ENCODE results near the gene PRM1. TPM values are rescaled to one million over a fixed set of nuclear protein-coding genes. Genes with fewer than 3 reads are reported as not detected.
A peak's percentile ranks its signal among the peaks of the same experiment; 100 is the strongest.

The PRM1 gene
- total and polyA plus RNA-seq, 7 experiments from 2014 or later = not detected

DNA sequence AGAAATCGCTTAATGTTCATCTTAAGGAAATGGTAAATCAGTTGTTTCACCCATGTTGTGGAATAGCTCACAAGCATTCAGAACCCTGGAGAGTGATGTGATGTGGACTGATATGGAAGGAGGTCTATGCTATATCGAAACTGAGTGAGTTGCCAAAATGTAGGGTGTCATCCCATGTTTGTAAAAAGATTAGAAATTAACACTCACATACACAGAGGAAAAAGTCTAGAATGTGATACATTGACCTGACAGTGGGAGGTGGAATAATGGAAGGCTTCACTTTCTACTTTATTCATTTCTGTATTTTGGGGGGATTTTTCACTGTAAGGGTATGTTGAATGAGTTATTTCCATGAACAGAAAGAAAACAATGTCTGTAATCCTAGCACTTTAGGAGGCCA lies 4.7 kb upstream of the PRM1 start:
- intact Hi-C loops (cut with micrococcal nuclease) = no loop called here
- Histone ChIP-seq H3K36me3 (ENCODE audit: control insufficient read depth in 2 of 3, insufficient read depth in 3 of 3, low read length in 3 of 3) (no peaks in the 10 kb centered on the region), H3K27me3 (ENCODE audit: control insufficient read depth in 2 of 2, insufficient read depth in 2 of 2, low read length in 2 of 2) (no peaks in the 10 kb centered on the region), H3K4me1 (ENCODE audit: control insufficient read depth in 2 of 2, insufficient read depth in 2 of 2, low read length in 2 of 2) (no peaks in the 10 kb centered on the region), H3K4me3 (ENCODE audit: low read length) (no peak overlapping the region), H3K27ac (ENCODE audit: low read depth, low read length) (no peak overlapping the region), H3K9me3 (ENCODE audit: control insufficient read depth in 2 of 3, low read length in 3 of 3) (no peaks in the 10 kb centered on the region)
- no peak overlapping the region for H3K4me3 Mint-ChIP-seq
- peaks cover 0 to 2% (median 0%) of the 10 kb centered on the region in 11 donors for H3K9me3 Mint-ChIP-seq
- CTCF ChIA-PET = no interaction called here
- H3K36me3 Mint-ChIP-seq = peaks cover 0 to 3% (median 0%) of the 10 kb centered on the region in 5 donors
- H3K4me1 Mint-ChIP-seq = peaks cover 0 to 13% (median 0%) of the 10 kb centered on the region in 7 donors
- POLR2A ChIA-PET = interaction anchor here (0.5 kb wide), 1 partner anchor 12 kb away, joined by 3 read pairs; no protein-coding TSS in a partner anchor
- H3K27me3 Mint-ChIP-seq = peaks cover 0 to 46% (median 3%) of the 10 kb centered on the region in 5 donors
- H3K27ac Mint-ChIP-seq = no peak overlapping the region
- no peak for ATAC-seq
- DNase-seq = no peak

DNA sequence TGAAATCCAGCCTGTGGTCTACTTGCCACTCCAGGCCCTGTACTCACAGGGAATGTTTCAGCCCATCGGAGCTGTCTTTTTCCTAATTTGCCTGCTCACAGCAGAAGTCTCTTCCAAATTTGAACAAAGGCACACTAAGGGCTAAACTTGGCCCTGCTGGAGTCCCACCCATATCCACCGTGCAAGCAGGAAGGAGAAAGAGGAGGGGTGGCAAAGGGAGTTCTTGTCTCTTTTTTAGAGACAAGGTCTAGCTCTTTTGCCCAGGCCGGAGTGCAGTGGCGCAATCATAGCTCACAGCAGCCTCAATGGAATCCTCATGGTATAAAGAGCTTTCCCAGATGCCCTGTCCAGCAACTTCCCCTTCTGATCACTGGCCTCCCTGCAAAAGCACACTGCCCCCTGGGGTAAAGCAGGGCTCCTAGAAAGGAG lies 2.7 kb upstream of the PRM1 start:
- CTCF ChIA-PET = interaction anchor here (0.8 kb wide), 1 partner anchor 15 kb away, joined by 4 read pairs; no protein-coding TSS in a partner anchor
- peak overlapping the region in 1 of 9 donors; percentile 59 for H3K27ac Mint-ChIP-seq
- H3K4me3 Mint-ChIP-seq = no peak overlapping the region
- H3K4me1 Mint-ChIP-seq = peaks cover 0 to 19% (median 0%) of the 10 kb centered on the region in 7 donors
- no peak for ATAC-seq
- Histone ChIP-seq H3K4me1 (ENCODE audit: control insufficient read depth in 2 of 2, insufficient read depth in 2 of 2, low read length in 2 of 2) (no peaks in the 10 kb centered on the region), H3K27ac (ENCODE audit: low read depth, low read length) (no peak overlapping the region), H3K4me3 (ENCODE audit: low read length) (no peak overlapping the region), H3K27me3 (ENCODE audit: control insufficient read depth in 2 of 2, insufficient read depth in 2 of 2, low read length in 2 of 2) (no peaks in the 10 kb centered on the region), H3K9me3 (ENCODE audit: control insufficient read depth in 2 of 3, low read length in 3 of 3) (no peaks in the 10 kb centered on the region), H3K36me3 (ENCODE audit: control insufficient read depth in 2 of 3, insufficient read depth in 3 of 3, low read length in 3 of 3) (no peaks in the 10 kb centered on the region)
- peaks cover 0 to 46% (median 0%) of the 10 kb centered on the region in 5 donors for H3K27me3 Mint-ChIP-seq
- no peak for DNase-seq
- peaks cover 0 to 3% (median 0%) of the 10 kb centered on the region in 5 donors for H3K36me3 Mint-ChIP-seq
- peaks cover 0 to 4% (median 0%) of the 10 kb centered on the region in 11 donors for H3K9me3 Mint-ChIP-seq
- POLR2A ChIA-PET = interaction anchor here (2.1 kb wide), 1 partner anchor 28 kb away, joined by 9 read pairs; the partner anchor contains the start of gene SOCS1
- intact Hi-C loops (cut with micrococcal nuclease) = no loop called here

DNA sequence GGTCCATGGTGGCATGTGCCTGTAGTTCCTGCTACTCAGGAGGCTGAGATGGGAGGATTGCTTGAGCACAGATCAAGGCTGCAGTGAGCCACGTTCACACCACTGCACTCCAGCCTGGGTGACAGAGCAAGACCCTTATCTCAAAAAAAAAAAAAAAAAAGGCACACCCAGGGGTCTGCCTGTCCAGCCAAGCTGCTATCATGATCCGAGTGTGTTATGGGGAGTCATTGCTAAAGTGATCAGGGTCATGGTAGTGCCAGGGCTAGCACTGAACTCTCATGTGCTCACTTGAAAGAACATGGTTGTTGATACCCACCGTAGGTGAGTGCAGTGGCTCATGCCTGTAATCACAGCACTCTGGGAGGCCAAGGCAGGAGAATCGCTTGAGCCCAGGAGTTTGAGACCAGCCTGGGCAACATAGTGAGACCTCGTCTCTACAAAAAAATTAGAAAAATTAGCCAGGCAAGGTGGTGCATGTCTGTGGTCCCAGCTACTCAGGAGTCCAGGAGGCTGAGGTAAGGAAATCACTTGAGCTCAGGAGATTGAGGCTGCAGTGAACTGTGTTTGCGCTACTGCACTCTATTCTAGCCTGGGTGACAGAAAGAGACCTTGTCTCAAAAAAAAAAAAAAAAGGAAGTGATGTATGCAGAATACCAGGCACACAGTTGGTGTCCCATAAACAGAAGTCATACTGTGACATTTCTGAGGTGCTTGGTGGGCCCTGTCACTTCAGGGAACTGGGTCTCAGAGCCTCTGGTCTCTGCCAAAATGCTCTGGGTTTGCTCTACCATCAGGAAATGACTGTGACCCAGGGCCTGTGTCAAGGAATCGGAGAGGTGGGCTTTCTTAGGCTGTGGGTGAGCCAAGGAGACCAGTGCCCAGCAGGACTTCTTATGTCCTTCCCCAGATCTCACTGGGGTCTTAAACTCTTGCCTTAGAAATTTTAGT lies 2.2 kb downstream of the PRM1 start:
- peaks cover 0 to 29% (median 0%) of the 10 kb centered on the region in 5 donors for H3K27me3 Mint-ChIP-seq
- Histone ChIP-seq H3K27me3 (ENCODE audit: control insufficient read depth in 2 of 2, insufficient read depth in 2 of 2, low read length in 2 of 2) (no peaks in the 10 kb centered on the region), H3K4me1 (ENCODE audit: control insufficient read depth in 2 of 2, insufficient read depth in 2 of 2, low read length in 2 of 2) (no peaks in the 10 kb centered on the region), H3K36me3 (ENCODE audit: control insufficient read depth in 2 of 3, insufficient read depth in 3 of 3, low read length in 3 of 3) (no peaks in the 10 kb centered on the region), H3K4me3 (ENCODE audit: low read length) (no peak overlapping the region), H3K9me3 (ENCODE audit: control insufficient read depth in 2 of 3, low read length in 3 of 3) (no peaks in the 10 kb centered on the region), H3K27ac (ENCODE audit: low read depth, low read length) (no peak overlapping the region)
- peak overlapping the region in 2 of 9 donors; percentile 15 to 37 for H3K27ac Mint-ChIP-seq
- H3K4me1 Mint-ChIP-seq = peaks cover 0 to 16% (median 0%) of the 10 kb centered on the region in 7 donors
- no peak for DNase-seq
- POLR2A ChIA-PET = interaction anchor here (1.1 kb wide), 1 partner anchor 23 kb away, joined by 3 read pairs; the partner anchor contains the start of gene SOCS1
- H3K9me3 Mint-ChIP-seq = peaks cover 0 to 2% (median 0%) of the 10 kb centered on the region in 11 donors
- intact Hi-C loops (cut with micrococcal nuclease) = no loop called here
- no peaks in the 10 kb centered on the region for H3K36me3 Mint-ChIP-seq
- no peak overlapping the region for H3K4me3 Mint-ChIP-seq
- CTCF ChIA-PET = interaction anchor here (0.6 to 0.7 kb wide), 2 partner anchors 15 to 48 kb away, joined by 3 to 4 read pairs; no protein-coding TSS in a partner anchor
- peak; percentile 58 for ATAC-seq

DNA sequence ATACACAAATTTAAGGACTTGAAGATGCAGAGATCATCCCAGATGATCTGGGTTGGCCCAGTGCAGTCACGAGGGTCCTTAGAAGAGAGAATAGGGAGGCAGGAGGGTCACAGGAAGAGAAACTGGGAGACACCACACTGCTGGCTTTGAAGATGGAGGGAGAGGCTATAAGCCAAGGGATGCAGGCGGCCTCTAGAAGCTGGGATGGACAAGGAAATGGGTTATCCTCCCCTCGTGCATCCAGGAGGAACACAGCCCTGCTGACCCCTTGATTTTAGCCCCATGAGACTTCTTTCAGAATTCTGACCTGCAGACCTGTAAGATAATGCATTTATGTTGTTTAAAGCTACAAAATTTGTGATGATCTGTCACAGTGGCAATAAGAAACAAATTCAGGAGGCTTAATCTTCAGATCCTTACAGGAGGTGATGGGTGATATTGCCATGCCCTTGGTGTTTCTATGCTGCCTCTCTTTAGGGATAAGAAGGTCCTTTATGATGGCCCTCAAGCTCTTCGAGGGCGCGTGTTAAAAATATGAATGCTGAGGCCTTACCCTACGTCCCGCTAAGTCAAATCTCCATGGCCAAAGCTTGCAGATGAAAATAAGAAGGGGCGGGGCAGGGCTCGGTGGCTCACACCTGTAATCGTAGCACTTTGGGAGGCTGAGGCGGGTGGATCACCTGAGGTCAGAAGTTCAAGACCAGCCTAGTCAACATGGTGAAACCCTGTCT lies 3.4 kb downstream of the PRM1 start:
- Mint-ChIP-seq H3K27ac (peak overlapping the region in 1 of 9 donors; percentile 27), H3K4me3 (no peak overlapping the region), H3K4me1 (peaks cover 0 to 16% (median 0%) of the 10 kb centered on the region in 7 donors), H3K9me3 (peaks cover 0 to 2% (median 0%) of the 10 kb centered on the region in 11 donors), H3K27me3 (peaks cover 0 to 22% (median 0%) of the 10 kb centered on the region in 5 donors), H3K36me3 (no peaks in the 10 kb centered on the region)
- Histone ChIP-seq H3K4me1 (ENCODE audit: control insufficient read depth in 2 of 2, insufficient read depth in 2 of 2, low read length in 2 of 2) (no peaks in the 10 kb centered on the region), H3K27me3 (ENCODE audit: control insufficient read depth in 2 of 2, insufficient read depth in 2 of 2, low read length in 2 of 2) (no peaks in the 10 kb centered on the region), H3K36me3 (ENCODE audit: control insufficient read depth in 2 of 3, insufficient read depth in 3 of 3, low read length in 3 of 3) (no peaks in the 10 kb centered on the region), H3K4me3 (ENCODE audit: low read length) (no peak overlapping the region), H3K27ac (ENCODE audit: low read depth, low read length) (no peak overlapping the region), H3K9me3 (ENCODE audit: control insufficient read depth in 2 of 3, low read length in 3 of 3) (no peaks in the 10 kb centered on the region)
- intact Hi-C loops (cut with micrococcal nuclease) = no loop called here
- ATAC-seq = no peak
- CTCF ChIA-PET = interaction anchor here (0.6 kb wide), 2 partner anchors 19 to 45 kb away, joined by 3 to 7 read pairs; no protein-coding TSS in a partner anchor
- no peak for DNase-seq
- POLR2A ChIA-PET = interaction anchor here (1.5 kb wide), 1 partner anchor 77 kb away, joined by 5 read pairs; no protein-coding TSS in a partner anchor

DNA sequence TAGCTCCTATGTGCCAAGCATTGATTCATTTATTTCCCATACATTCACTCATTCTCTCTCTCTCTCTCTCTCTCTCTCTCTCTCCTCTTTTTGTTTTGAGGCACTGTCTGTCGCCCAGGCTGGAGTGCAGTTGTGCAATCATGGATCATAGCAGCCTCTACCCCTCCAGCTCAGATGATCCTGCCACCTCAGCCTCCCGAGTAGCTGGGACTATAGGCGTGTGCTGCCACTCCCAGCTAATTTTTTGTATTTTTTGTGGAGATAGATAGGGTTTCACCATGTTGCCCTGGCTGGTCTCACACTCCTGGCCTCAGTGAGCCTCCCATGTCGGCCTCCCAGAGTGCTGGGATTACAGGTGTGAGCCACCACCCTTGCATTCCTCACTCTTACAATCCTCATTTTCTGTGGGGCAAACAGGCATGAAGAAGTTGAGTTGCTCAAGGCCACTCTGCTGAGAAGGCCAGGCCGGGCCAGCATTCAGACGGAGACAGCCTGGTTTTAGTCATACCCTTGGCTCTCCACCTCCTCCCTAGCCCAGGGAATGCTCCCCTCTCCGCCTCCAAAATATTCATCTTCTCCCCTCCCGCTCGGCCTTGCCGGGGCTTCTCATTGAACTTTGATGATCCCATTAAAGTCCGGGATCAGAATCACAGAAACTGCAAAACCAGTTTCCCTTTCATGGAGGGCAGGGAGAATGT lies 4.1 kb downstream of the PRM1 start:
- peak overlapping the region in 2 of 9 donors; percentile 12 to 27 for H3K27ac Mint-ChIP-seq

More for the DNA sequence above, 4.1 kb downstream of the PRM1 start:
- Histone ChIP-seq H3K9me3 (ENCODE audit: control insufficient read depth in 2 of 3, low read length in 3 of 3) (no peaks in the 10 kb centered on the region), H3K27me3 (ENCODE audit: control insufficient read depth in 2 of 2, insufficient read depth in 2 of 2, low read length in 2 of 2) (no peaks in the 10 kb centered on the region), H3K36me3 (ENCODE audit: control insufficient read depth in 2 of 3, insufficient read depth in 3 of 3, low read length in 3 of 3) (no peaks in the 10 kb centered on the region), H3K4me3 (ENCODE audit: low read length) (no peak overlapping the region), H3K4me1 (ENCODE audit: control insufficient read depth in 2 of 2, insufficient read depth in 2 of 2, low read length in 2 of 2) (no peaks in the 10 kb centered on the region), H3K27ac (ENCODE audit: low read depth, low read length) (no peak overlapping the region)
- peaks cover 0 to 18% (median 0%) of the 10 kb centered on the region in 5 donors for H3K27me3 Mint-ChIP-seq
- ChIA-PET POLR2A (interaction anchor here (1.5 kb wide), 1 partner anchor 78 kb away, joined by 5 read pairs; no protein-coding TSS in a partner anchor), CTCF (no interaction called here)
- DNase-seq (no peak), ATAC-seq (no peak)
- peaks cover 0 to 2% (median 0%) of the 10 kb centered on the region in 11 donors for H3K9me3 Mint-ChIP-seq
- no peak overlapping the region for H3K4me3 Mint-ChIP-seq
- H3K36me3 Mint-ChIP-seq = no peaks in the 10 kb centered on the region
- peaks cover 0 to 13% (median 0%) of the 10 kb centered on the region in 7 donors for H3K4me1 Mint-ChIP-seq
- intact Hi-C loops (cut with micrococcal nuclease) = no loop called here
